GM18498 (cell line): ENCODE results near the gene BRIP1.
"Not testable (repeated sequence)": the region's sequence is repeated elsewhere in the genome, so short reads cannot be mapped to it uniquely, and the experiment has no call there.

Experiments
- ATAC-seq: cut with Tn5 transposase; IDR thresholded peaks from one replicate; pipeline ENCODE4 v1.9.1; 2021; ENCODE audit warnings: mild to moderate bottlenecking, moderate library complexity; ENCODE audit not compliant: unreplicated experiment

The BRIP1 gene

GRCh38 chr17:61702450-61702849 lies 160.9 kb downstream of the BRIP1 start:
- ATAC-seq = no peak

DNA sequence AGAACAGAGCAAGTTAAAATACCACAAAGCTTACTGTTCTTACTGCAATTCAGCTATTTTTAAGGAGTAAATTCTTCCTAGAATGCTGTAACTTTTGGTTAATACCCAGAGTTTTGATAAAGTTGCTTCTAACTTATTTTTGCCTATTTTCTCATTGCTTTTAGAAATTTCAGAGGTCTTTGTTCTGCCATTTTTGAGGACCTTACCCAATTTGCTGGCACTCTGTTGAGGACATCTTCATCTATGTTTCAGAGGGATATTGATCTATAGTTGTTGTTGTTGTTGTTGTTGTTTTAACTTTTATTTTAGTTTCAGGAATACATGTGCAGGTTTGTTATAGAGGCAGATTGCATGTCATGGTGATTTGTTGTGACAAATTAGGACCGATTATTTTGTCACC lies 161.3 kb downstream of the BRIP1 start:
- ATAC-seq = no peak

GRCh38 chr17:61701334-61701733 lies 162.0 kb downstream of the BRIP1 start:
- ATAC-seq = no peak

DNA sequence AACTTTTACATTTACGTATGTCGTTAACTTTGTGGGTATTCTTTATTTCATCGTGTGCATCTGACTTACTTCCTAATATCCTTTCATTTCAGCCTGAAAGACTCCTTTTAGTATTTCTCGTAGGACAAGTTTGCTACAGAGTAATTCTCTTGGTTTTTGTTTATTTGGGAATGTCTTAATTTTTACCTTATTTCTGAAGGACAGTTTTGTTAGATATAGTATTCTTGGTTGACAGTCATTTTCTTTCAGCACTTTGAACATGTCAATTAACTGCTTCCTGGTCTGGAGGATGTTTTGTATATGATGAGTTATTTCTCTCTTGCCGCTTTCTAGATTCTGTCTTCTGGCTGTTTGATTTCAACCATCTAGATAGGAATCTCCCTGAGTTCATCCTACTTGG lies 163.1 kb downstream of the BRIP1 start:
- no peak for ATAC-seq

GRCh38 chr17:61699694-61700093 lies 163.6 kb downstream of the BRIP1 start:
- ATAC-seq = no peak

GRCh38 chr17:61699032-61699431 lies 164.3 kb downstream of the BRIP1 start:
- no peak for ATAC-seq

DNA sequence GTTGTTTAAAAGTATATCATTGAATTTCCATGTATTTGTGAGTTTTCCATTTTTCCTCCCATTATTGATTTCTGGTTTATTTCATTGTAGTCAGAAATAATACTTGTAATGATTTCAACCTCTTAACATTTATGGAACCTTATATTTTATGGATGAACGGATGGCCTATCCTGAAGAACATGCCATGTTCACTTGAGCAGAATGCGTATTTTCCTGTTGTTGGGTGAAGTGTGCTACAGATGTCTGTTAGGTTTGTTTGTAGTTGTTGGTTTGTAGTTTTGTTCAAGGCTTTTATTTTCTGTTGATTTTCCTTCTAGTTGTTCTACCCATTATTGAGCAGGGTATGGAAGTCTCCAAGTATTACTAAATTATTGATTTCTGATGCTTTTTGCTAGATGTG lies 165.1 kb downstream of the BRIP1 start:
- ATAC-seq = no peak

DNA sequence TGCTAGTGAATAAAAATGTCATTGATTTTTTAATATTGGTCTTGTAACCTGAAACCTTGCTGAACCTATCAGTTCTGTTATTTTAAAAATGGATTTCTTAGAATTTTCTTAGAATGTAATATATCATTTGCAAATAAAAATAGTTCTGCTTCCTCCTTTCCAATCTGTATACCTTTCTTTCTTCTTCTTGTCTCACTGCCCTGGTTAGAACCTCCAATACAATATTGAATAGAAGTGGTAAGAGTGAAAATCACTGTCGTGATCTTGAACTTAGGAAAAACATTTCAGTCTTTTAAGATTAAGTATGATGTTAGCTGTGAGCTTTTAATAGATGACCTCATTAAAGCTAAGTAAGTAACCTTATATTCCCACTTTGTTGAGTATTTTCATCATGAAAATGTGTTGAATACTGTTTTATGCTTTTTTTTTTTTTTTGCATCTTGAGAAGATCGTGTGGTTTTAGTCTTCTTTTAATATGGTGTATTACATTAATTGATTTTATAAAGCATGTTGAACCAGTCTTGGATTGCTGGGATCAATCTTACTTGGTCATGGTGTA lies 167.5 kb downstream of the BRIP1 start:
- ATAC-seq = no peak

GRCh38 chr17:61694095-61694494 lies 169.2 kb downstream of the BRIP1 start:
- no peak for ATAC-seq

- no peak for ATAC-seq
Measured at GRCh38 chr17:61689610-61690180, 173.6 kb downstream of the BRIP1 start.

- ATAC-seq = no peak
Measured at GRCh38 chr17:61687769-61688168, 175.6 kb downstream of the BRIP1 start.

DNA sequence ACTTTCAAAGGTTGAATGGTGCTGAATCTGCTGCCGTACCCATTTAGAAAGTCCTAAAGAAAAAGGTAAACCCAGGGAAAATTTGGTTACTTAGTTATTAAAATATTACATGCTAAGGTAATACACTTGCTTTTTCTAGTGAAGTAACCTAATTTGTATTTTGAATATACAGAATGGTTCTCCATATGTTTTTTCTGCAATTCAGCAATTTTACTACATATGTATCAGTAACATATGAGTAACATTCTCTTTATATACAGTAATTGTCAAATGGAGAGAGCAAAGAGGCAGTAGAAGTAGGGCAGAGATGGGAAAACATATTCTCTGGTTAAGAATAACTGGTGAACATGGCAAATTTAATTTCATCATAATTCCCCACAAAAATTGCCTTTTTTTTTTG lies 177.2 kb downstream of the BRIP1 start:
- no peak for ATAC-seq

DNA sequence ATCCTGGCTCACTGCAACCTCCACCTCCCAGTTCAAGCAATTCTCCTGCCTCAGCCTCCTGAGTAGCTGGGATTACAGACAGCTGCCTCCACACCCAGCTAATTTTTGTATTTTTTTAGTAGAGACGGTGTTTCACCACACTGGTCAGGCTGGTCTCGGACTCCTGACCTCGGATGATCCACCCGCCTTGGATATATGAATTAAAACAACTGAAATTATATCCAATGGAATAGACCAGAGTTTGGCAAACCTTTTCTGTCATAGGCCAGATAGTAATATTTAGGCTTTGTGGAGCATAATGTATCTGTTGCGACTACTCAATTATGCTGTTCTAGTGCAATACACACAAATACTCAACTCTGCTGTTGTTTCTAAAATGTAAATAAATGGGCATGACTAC lies 178.5 kb downstream of the BRIP1 start:
- no peak for ATAC-seq

GRCh38 chr17:61684172-61684571 lies 179.2 kb downstream of the BRIP1 start:
- no peak for ATAC-seq

GRCh38 chr17:61683466-61683865 lies 179.9 kb downstream of the BRIP1 start:
- ATAC-seq = no peak

DNA sequence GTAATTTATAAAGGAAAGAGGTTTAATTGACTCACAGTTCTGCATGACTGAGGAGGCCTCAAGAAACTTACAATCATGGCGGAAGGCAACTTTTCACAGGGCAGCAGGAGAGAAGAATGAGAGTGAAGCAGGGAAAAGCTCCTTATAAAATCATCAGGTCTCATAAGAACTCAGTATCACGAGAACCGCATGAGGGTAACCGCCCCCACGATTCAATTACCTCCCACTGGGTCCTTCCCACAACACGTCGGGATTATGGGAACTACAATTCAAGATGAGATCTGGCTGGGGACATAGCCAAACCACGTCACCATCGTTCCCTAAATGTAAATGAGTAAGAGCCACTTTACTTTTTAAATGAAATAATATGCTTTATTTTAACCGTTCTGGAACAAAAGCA lies 182.4 kb downstream of the BRIP1 start:
- no peak for ATAC-seq

DNA sequence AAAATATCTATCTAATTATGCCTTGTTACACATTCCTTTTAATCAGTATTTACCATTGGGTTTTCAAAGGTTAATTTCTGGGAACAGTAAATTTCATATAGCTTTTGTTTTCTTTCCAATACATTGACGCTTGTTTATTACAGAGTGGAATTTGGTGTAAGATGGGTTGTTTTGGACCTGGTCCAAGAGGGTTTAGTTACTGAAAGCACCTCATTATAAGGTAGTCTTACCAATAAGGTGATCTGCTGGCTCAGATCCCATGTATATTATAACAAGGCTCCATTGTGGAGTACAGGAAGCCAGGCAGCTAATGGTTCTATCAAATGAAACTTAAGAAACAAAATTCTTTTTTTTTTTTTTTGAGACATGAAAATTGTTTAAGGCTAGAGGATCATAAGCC lies 185.0 kb downstream of the BRIP1 start:
- ATAC-seq = no peak

DNA sequence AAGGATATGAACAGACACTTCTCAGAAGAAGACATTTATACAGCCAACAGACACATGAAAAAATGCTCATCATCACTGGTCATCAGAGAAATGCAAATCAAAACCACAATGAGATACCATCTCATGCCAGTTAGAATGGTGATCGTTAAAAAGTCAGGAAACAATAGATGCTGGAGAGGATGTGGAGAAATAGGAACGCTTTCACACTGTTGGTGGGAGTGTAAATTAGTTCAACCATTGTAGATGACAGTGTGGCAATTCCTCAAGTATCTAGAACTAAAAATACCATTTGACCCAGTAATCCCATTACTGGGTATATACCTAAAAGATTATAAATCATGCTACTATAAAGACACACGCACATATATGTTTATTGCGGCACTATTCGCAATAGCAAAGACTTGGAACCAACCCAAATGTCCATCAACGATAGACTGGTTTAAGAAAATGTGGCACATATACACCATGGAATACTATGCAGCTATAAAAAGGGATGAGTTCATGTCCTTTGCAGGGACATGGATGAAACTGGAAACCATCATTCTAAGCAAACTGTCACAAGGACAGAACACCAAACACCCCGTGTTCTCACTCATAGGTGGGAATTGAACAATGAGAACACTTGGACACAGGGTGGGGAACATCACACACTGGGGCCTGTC lies 186.0 kb downstream of the BRIP1 start:
- not testable (repeated sequence) for ATAC-seq

GRCh38 chr17:61676522-61676921 lies 186.8 kb downstream of the BRIP1 start:
- not testable (repeated sequence) for ATAC-seq

- ATAC-seq = not testable (repeated sequence)
Measured at GRCh38 chr17:61674609-61675008, 188.7 kb downstream of the BRIP1 start.

- ATAC-seq = not testable (repeated sequence)
Measured at GRCh38 chr17:61673019-61673897, 190.1 kb downstream of the BRIP1 start.

DNA sequence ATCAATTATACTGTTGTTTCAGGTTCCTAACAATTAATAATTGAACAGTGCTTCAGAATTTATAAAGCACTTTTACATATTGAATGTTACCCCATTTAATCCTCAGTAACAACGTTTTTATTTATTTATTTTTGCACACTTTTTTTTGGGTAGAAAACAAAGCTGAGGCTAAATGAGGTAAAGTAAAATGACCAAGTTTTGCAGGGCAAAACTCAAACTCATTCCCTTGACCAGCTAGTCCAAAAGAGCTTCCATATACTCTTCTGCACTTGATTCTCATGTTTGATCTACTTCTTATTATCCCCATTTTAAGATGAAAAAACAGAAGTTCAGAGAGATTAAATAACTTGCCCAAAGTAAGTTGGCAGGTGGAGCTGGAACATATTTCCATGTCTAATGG lies 191.2 kb downstream of the BRIP1 start:
- ATAC-seq = no peak
